ENCODE results near the gene FOXA3. TPM values are rescaled to one million over a fixed set of nuclear protein-coding genes. Genes with fewer than 3 reads are reported as not detected.

FOXA3 gene
- total RNA-seq, 6 experiments from 2014 or later = not detected

GRCh38 chr19:45825263-45825605 lies 38.9 kb upstream of the FOXA3 start:
- TF ChIP-seq CTCF (IDR thresholded peaks at IDR 0.05) = no peak
- peaks cover 24% of the 10 kb centered on the region for H3K36me3 Mint-ChIP-seq (ENCODE audit: low read depth)

GRCh38 chr19:45825917-45826893 lies 37.9 kb upstream of the FOXA3 start:
- TF ChIP-seq CTCF (IDR thresholded peaks at IDR 0.05) = no peak
- Mint-ChIP-seq H3K27me3 (ENCODE audit: insufficient read depth) (peaks cover 6% of the 10 kb centered on the region), H3K36me3 (ENCODE audit: low read depth) (peaks cover 29% of the 10 kb centered on the region), H3K4me1 (ENCODE audit: low read depth) (no peaks in the 10 kb centered on the region), H3K9me3 (no peaks in the 10 kb centered on the region), H3K27ac (no peak overlapping the region), H3K4me3 (no peak overlapping the region)
- no peak for DNase-seq

More at GRCh38 chr19:45825263-45825605, 38.9 kb upstream of the FOXA3 start:
- Mint-ChIP-seq H3K27ac (no peak overlapping the region), H3K9me3 (no peaks in the 10 kb centered on the region), H3K27me3 (ENCODE audit: insufficient read depth) (peaks cover 6% of the 10 kb centered on the region), H3K4me3 (no peak overlapping the region), H3K4me1 (ENCODE audit: low read depth) (no peaks in the 10 kb centered on the region)
- no peak for DNase-seq

GRCh38 chr19:45826934-45827333 lies 37.2 kb upstream of the FOXA3 start:
- no peak for TF ChIP-seq CTCF (IDR thresholded peaks at IDR 0.05)
- no peak overlapping the region for H3K27ac Mint-ChIP-seq

GRCh38 chr19:45827459-45828093 lies 36.5 kb upstream of the FOXA3 start:
- no peaks in the 10 kb centered on the region for H3K9me3 Mint-ChIP-seq
- H3K4me1 Mint-ChIP-seq (ENCODE audit: low read depth) = no peaks in the 10 kb centered on the region
- H3K27me3 Mint-ChIP-seq (ENCODE audit: insufficient read depth) = peaks cover 6% of the 10 kb centered on the region
- peaks cover 39% of the 10 kb centered on the region for H3K36me3 Mint-ChIP-seq (ENCODE audit: low read depth)
- DNase-seq = no peak
- no peak overlapping the region for H3K27ac Mint-ChIP-seq
- no peak for TF ChIP-seq CTCF (IDR thresholded peaks at IDR 0.05)
- H3K4me3 Mint-ChIP-seq = no peak overlapping the region

More at GRCh38 chr19:45826934-45827333, 37.2 kb upstream of the FOXA3 start:
- Mint-ChIP-seq H3K4me1 (ENCODE audit: low read depth) (no peaks in the 10 kb centered on the region), H3K27me3 (ENCODE audit: insufficient read depth) (peaks cover 6% of the 10 kb centered on the region), H3K36me3 (ENCODE audit: low read depth) (peaks cover 34% of the 10 kb centered on the region), H3K4me3 (no peak overlapping the region), H3K9me3 (no peaks in the 10 kb centered on the region)
- DNase-seq = no peak

GRCh38 chr19:45828523-45828922 lies 35.6 kb upstream of the FOXA3 start:
- H3K27me3 Mint-ChIP-seq (ENCODE audit: insufficient read depth) = peaks cover 6% of the 10 kb centered on the region
- H3K4me3 Mint-ChIP-seq = no peak overlapping the region
- peaks cover 39% of the 10 kb centered on the region for H3K36me3 Mint-ChIP-seq (ENCODE audit: low read depth)
- no peaks in the 10 kb centered on the region for H3K4me1 Mint-ChIP-seq (ENCODE audit: low read depth)
- DNase-seq = no peak
- H3K9me3 Mint-ChIP-seq = no peaks in the 10 kb centered on the region
- TF ChIP-seq CTCF (IDR thresholded peaks at IDR 0.05) = no peak
- H3K27ac Mint-ChIP-seq = no peak overlapping the region
